Measurements from ENCODE around the gene SPTBN5. TPM values are rescaled to one million over a fixed set of nuclear protein-coding genes. Genes with fewer than 3 reads are reported as not detected.

The SPTBN5 gene
- total RNA-seq (under 1 TPM; 0.81 to 0.96 TPM), polyA plus RNA-seq (under 1 TPM in 1 of 3 donors, not detected in 2; 0.02 TPM), total RNA-seq (6.4 to 24.1 (median 16.5) reads per million in 6 experiments)

DNA sequence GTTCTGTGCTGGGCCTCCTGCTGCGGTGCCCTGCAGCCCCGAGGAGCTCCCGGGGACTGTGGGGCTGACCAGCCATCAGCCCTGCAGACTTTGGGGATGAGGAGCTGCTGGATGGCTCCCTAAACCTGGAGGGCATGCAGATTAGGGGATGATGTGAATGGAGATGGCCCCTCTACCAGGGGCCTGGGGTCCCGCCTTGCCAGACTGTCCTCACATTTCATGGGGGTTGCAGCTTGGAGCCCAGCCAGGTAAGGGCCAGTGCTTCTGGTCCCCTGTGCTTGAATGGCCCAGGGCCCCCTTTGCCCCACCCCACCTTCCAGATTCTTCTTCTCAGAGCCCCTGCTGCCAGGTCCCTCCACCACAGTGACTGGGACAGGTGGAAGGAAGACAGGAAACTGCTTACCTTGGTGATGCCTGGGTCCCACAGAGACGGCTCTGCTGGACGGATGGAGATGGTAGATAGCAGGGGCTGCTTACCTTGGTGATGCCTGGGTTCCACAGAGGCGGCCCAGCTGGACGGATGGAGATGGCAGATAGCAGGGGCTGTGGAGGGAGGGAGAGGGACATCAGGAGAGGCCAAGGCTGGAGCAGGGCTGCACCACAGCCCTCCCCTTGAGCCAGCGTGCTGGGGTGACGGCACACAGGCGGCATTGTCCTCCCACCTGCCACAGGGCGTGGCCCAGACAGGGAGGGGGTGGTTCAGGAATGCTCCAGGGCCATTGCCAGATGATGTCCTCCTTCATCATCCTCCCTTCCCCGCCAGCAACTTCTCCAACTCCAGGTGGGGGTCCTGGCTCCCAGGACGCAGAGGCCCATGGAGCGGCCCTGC, at the start of gene SPTBN5:
TSS of gene SPTBN5 (minus strand) at position 632 of the 829 bp plus-strand sequence. CDS start at position 76, 556 bp downstream.
- H3K36me3 Mint-ChIP-seq, result peaks cover 0 to 5% (median 0%) of the 10 kb centered on the region in 3 donors
- no peaks in the 10 kb centered on the region for H3K27me3 Mint-ChIP-seq
- ATAC-seq, result no peak
- peaks cover 21 to 63% (median 46%) of the 10 kb centered on the region in 4 donors for H3K4me1 Mint-ChIP-seq
- H3K27ac Mint-ChIP-seq, result peak within 1 kb of the TSS; percentile 93 to 100 (median 98)
- peak within 1 kb of the TSS; percentile 69 to 90 (median 78) for H3K4me3 Mint-ChIP-seq
- no peaks in the 10 kb centered on the region for H3K9me3 Mint-ChIP-seq
- POLR2A ChIA-PET, result interaction anchor here (0.5 to 2.5 kb wide), 12 partner anchors 11 to 1916 kb away, joined by 3 to 18 read pairs (median 4); partner anchors contain the start of genes JMJD7 and MAPKBP1
- peak in 1 of 10 donors; percentile 62 for DNase-seq

DNA sequence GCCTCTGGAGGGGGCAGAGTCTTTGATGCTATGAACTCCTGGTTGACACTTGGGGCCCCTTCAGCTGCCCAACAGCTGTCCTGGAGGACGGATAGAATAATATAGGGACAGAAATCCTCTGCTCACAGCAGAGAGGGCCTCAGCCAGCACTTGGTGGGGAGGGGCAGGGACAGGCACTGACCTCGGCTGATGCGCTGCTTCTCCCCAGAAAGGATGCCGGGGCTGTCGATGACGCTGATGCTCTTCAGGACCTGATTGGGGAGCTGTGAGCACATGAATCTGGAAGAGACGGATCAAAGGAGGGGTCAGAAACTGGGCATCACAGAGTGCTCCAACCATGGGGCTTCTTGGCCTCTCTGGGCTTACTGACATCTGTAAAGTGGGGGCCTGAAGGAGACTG, 49.0 kb upstream of the SPTBN5 start:
- peaks cover 0 to 18% (median 4%) of the 10 kb centered on the region in 3 donors for H3K36me3 Mint-ChIP-seq
- no peak overlapping the region for H3K4me3 Mint-ChIP-seq
- no peak for ATAC-seq
- H3K27me3 Mint-ChIP-seq, result no peaks in the 10 kb centered on the region
- peak overlapping the region in 5 of 10 donors; percentile 1 to 78 (median 37) for H3K27ac Mint-ChIP-seq
- no peak for DNase-seq
- peaks cover 3 to 22% (median 10%) of the 10 kb centered on the region in 4 donors for H3K4me1 Mint-ChIP-seq
- POLR2A ChIA-PET, result interaction anchor here (0.5 kb wide), 1 partner anchor 8 kb away, joined by 4 read pairs; no protein-coding TSS in a partner anchor
- H3K9me3 Mint-ChIP-seq, result no peaks in the 10 kb centered on the region

- no peaks in the 10 kb centered on the region for H3K9me3 Mint-ChIP-seq
- H3K27ac Mint-ChIP-seq, result peak overlapping the region in 4 of 10 donors; percentile 19 to 66 (median 44)
- no peak for DNase-seq
- ATAC-seq, result no peak
- no peaks in the 10 kb centered on the region for H3K27me3 Mint-ChIP-seq
- peaks cover 11 to 33% (median 19%) of the 10 kb centered on the region in 4 donors for H3K4me1 Mint-ChIP-seq
- H3K4me3 Mint-ChIP-seq, result no peak overlapping the region
- POLR2A ChIA-PET, result interaction anchor here (0.5 kb wide), 1 partner anchor 27 kb away, joined by 3 read pairs; no protein-coding TSS in a partner anchor
- peaks cover 0 to 17% (median 2%) of the 10 kb centered on the region in 3 donors for H3K36me3 Mint-ChIP-seq
Measured at GRCh38 chr15:41941644-41942415, 48.0 kb upstream of the SPTBN5 start.

DNA sequence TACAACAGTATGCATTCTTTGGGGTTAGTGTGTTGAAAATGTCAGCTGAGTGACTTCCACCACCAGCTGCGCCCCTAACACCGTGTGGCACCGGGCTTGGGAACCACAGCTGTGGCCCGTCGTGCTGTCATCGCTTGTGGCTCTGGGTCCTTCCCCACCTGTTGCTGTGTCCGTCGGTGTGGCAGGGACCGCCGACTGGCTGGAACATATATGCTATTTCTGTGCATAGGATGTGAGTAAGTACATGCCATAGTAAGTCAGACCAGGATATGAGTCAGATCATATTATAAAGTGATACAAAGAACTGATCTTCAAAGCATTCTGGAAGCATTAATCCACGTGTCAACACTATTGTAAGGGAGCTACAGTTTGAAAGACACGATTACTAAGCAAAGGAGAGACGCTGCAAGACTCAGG, 46.6 kb upstream of the SPTBN5 start:
- H3K27me3 Mint-ChIP-seq, result no peaks in the 10 kb centered on the region
- H3K4me3 Mint-ChIP-seq, result peak overlapping the region in 2 of 10 donors; percentile 34 to 47
- no peak for DNase-seq
- peaks cover 0 to 17% (median 2%) of the 10 kb centered on the region in 3 donors for H3K36me3 Mint-ChIP-seq
- H3K9me3 Mint-ChIP-seq, result peaks cover 0 to 4% (median 0%) of the 10 kb centered on the region in 9 donors
- H3K27ac Mint-ChIP-seq, result peak overlapping the region in 9 of 10 donors; percentile 37 to 88 (median 68)
- peaks cover 17 to 46% (median 33%) of the 10 kb centered on the region in 4 donors for H3K4me1 Mint-ChIP-seq
- POLR2A ChIA-PET, result no interaction called here
- no peak for ATAC-seq

- DNase-seq (no peak), ATAC-seq (no peak)
- Mint-ChIP-seq H3K9me3 (peaks cover 0 to 4% (median 0%) of the 10 kb centered on the region in 9 donors), H3K4me3 (peak overlapping the region in 2 of 10 donors; percentile 34 to 47), H3K27me3 (no peaks in the 10 kb centered on the region), H3K4me1 (peaks cover 20 to 51% (median 38%) of the 10 kb centered on the region in 4 donors), H3K27ac (peak overlapping the region in 9 of 10 donors; percentile 40 to 88 (median 68)), H3K36me3 (peaks cover 0 to 17% (median 2%) of the 10 kb centered on the region in 3 donors)
- POLR2A ChIA-PET, result no interaction called here
Measured at GRCh38 chr15:41939986-41940385, 46.1 kb upstream of the SPTBN5 start.

DNA sequence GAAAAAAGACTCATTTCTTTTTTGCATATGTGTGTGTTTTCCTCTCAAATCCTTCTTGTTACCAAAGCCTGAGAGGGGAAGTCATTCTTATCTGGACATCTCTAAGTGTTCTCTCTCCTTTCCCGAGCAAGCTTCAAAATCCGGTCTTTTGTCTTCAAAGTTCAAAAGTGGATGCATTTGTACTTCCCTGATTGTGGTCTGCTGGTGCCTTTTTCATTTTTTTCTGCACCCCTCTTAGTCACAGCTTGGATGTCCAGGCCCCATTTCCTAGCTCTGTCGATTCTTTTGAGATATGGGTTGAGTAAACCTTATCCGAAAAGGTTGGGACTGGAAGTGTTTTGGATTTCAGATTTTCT, 43.7 kb upstream of the SPTBN5 start:
- ATAC-seq, result no peak
- H3K27me3 Mint-ChIP-seq, result no peaks in the 10 kb centered on the region
- no peak for DNase-seq
- POLR2A ChIA-PET, result interaction anchor here (0.6 to 5.5 kb wide), 12 partner anchors 22 to 608 kb away, joined by 3 to 59 read pairs (median 5); partner anchors contain the start of genes EHD4 and MAPKBP1
- peaks cover 0 to 14% (median 2%) of the 10 kb centered on the region in 3 donors for H3K36me3 Mint-ChIP-seq
- peaks cover 0 to 4% (median 0%) of the 10 kb centered on the region in 9 donors for H3K9me3 Mint-ChIP-seq
- peaks cover 27 to 69% (median 56%) of the 10 kb centered on the region in 4 donors for H3K4me1 Mint-ChIP-seq
- H3K27ac Mint-ChIP-seq, result peak overlapping the region; percentile 93 to 100 (median 98)
- H3K4me3 Mint-ChIP-seq, result peak overlapping the region; percentile 20 to 89 (median 76)

GRCh38 chr15:41936649-41937567, 43.1 kb upstream of the SPTBN5 start:
- DNase-seq (peak; percentile 35 to 85 (median 70)), ATAC-seq (peak; percentile 86 to 89)
- Mint-ChIP-seq H3K36me3 (peaks cover 0 to 10% (median 2%) of the 10 kb centered on the region in 3 donors), H3K27me3 (no peaks in the 10 kb centered on the region), H3K27ac (peak overlapping the region; percentile 93 to 100 (median 98)), H3K4me1 (peaks cover 27 to 69% (median 56%) of the 10 kb centered on the region in 4 donors), H3K4me3 (peak overlapping the region; percentile 20 to 89 (median 76)), H3K9me3 (peaks cover 0 to 4% (median 0%) of the 10 kb centered on the region in 9 donors)
- POLR2A ChIA-PET, result interaction anchor here (0.6 to 5.5 kb wide), 14 partner anchors 21 to 608 kb away, joined by 3 to 59 read pairs (median 5); partner anchors contain the start of genes EHD4, MAPKBP1 and SPTBN5

GRCh38 chr15:41936155-41936554, 42.3 kb upstream of the SPTBN5 start:
- Mint-ChIP-seq H3K27ac (peak overlapping the region; percentile 93 to 100 (median 98)), H3K27me3 (no peaks in the 10 kb centered on the region), H3K4me3 (peak overlapping the region; percentile 12 to 89 (median 56)), H3K9me3 (peaks cover 0 to 4% (median 0%) of the 10 kb centered on the region in 9 donors), H3K36me3 (peaks cover 0 to 9% (median 2%) of the 10 kb centered on the region in 3 donors), H3K4me1 (peaks cover 27 to 68% (median 56%) of the 10 kb centered on the region in 4 donors)
- POLR2A ChIA-PET, result interaction anchor here (0.6 to 5.5 kb wide), 10 partner anchors 28 to 340 kb away, joined by 3 to 59 read pairs (median 8); partner anchors contain the start of genes EHD4, MAPKBP1 and SPTBN5
- no peak for ATAC-seq
- DNase-seq, result no peak

DNA sequence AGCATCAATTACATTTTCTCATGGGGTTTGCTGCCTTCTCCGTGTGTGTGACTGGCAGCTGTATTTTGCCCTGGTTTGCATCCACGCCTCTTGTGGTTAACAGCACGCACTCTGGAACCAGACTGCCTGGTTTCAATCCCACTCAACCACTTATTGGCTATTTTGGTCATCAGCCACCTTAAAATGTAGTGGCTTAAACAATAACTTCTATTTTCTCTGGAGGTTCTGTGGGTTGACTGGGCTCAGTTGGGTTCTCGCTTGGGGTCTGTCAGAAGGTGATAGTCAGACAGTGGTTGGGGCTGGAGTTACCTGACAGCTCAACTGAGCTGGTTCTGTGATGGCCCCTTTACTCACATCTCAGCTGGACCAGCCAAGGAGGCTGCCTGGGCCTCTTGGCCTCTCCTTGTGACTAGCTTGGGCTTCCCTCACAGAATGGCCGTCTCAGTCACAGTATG, 41.7 kb upstream of the SPTBN5 start:
- Mint-ChIP-seq H3K36me3 (peaks cover 0 to 4% (median 2%) of the 10 kb centered on the region in 3 donors), H3K4me3 (peak overlapping the region in 9 of 10 donors; percentile 36 to 75 (median 65)), H3K9me3 (peaks cover 0 to 4% (median 0%) of the 10 kb centered on the region in 9 donors), H3K27ac (peak overlapping the region; percentile 93 to 100 (median 98)), H3K4me1 (peaks cover 27 to 65% (median 56%) of the 10 kb centered on the region in 4 donors), H3K27me3 (no peaks in the 10 kb centered on the region)
- POLR2A ChIA-PET, result interaction anchor here (0.6 to 5.5 kb wide), 7 partner anchors 31 to 161 kb away, joined by 3 to 59 read pairs (median 3); partner anchors contain the start of genes EHD4 and MAPKBP1
- peak in 1 of 10 donors; percentile 7 for DNase-seq
- ATAC-seq, result no peak

- H3K4me1 Mint-ChIP-seq, result peaks cover 27 to 68% (median 55%) of the 10 kb centered on the region in 4 donors
- no peaks in the 10 kb centered on the region for H3K36me3 Mint-ChIP-seq
- POLR2A ChIA-PET, result interaction anchor here (0.8 to 5.5 kb wide), 11 partner anchors 8 to 274 kb away, joined by 3 to 59 read pairs (median 3); partner anchors contain the start of genes EHD4, MAPKBP1 and MGA
- H3K27ac Mint-ChIP-seq, result peak overlapping the region; percentile 93 to 100 (median 98)
- H3K4me3 Mint-ChIP-seq, result peak overlapping the region; percentile 42 to 80 (median 68)
- peaks cover 0 to 4% (median 0%) of the 10 kb centered on the region in 9 donors for H3K9me3 Mint-ChIP-seq
- H3K27me3 Mint-ChIP-seq, result no peaks in the 10 kb centered on the region
- DNase-seq, result peak; percentile 53 to 85 (median 70)
- ATAC-seq, result peak; percentile 75
Measured at GRCh38 chr15:41934843-41935242, 41.0 kb upstream of the SPTBN5 start.

All from naive thymus-derived CD8-positive, alpha-beta T cell (primary cell).